Heart right ventricle (tissue), 16 donors: ENCODE measurements around the gene RAD51B. TPM values are rescaled to one million over a fixed set of nuclear protein-coding genes. Genes with fewer than 3 reads are reported as not detected.

Source experiments
- ATAC-seq, 8 donors: fragments of 200-7000 bp; cut with Tn5 transposase; one replicate each; pipeline ENCODE4 v1.9.1; 2020; ENCODE audit warnings: mild to moderate bottlenecking in 8 of 8, moderate library complexity in 8 of 8, moderate number of reproducible peaks in 1 of 8
- DNase-seq, 2 donors: peaks; one replicate each; pipeline ENCODE4 v3.0.0-alpha.2; 2020
- H3K27ac ChIP-seq, 10 donors: fragments of 200-600 bp; sonication (generic) in 2 of 10; one replicate each; pipeline versions ENCODE4 v1.5.0 to v1.8.0; 2020 to 2022; ENCODE audit warnings: mild to moderate bottlenecking in 3 of 10
- H3K27me3 ChIP-seq, 7 donors: fragments of 200-600 bp; one replicate each; pipeline ENCODE4 v1.8.0; 2021 to 2022; ENCODE audit warnings: mild to moderate bottlenecking in 2 of 7
- H3K36me3 ChIP-seq, 9 donors: fragments of 200-600 bp; sonication (generic) in 1 of 9; one replicate each; pipeline versions ENCODE4 v1.5.0 to v1.8.0; 2020 to 2022; ENCODE audit warnings: mild to moderate bottlenecking in 2 of 9
- H3K4me1 ChIP-seq, 9 donors: fragments of 200-600 bp; sonication (generic) in 1 of 9; one replicate each; pipeline versions ENCODE4 v1.5.0 to v1.8.0; 2020 to 2022; ENCODE audit warnings: mild to moderate bottlenecking in 4 of 9
- H3K4me3 ChIP-seq, 10 donors: fragments of 200-600 bp; sonication (generic) in 2 of 10; one replicate each; pipeline versions ENCODE4 v1.5.0 to v1.8.0; 2020 to 2022; ENCODE audit warnings: mild to moderate bottlenecking in 7 of 10, moderate library complexity in 2 of 10
- H3K9me3 ChIP-seq, 11 donors: fragments of 200-600 bp in 10 of 11; sonication (generic) in 2 of 11; one replicate each; pipeline versions ENCODE4 v1.5.0 to v1.8.0; 2013 to 2022; ENCODE audit warnings: mild to moderate bottlenecking in 2 of 11, control low read depth in 1 of 11, moderate library complexity in 1 of 11
- WGBS, 2 donors: extraction: QIAGEN DNeasy Blood & Tissue Kit; methylation state at CpG; one replicate each; pipeline ENCODE4 v1.1.7; 2013; ENCODE audit warnings: inconsistent platforms in 1 of 2; 5-methylcytosine and 5-hydroxymethylcytosine counted together
- intact Hi-C, 10 donors: fragments of 100-400 bp; cut with DNase I; formaldehyde crosslinking; loops; one replicate each; pipeline versions ENCODE4 v1.11.1 to v1.14.2; 2022
- polyA plus RNA-seq, 2 donors: library from polyadenylated mRNA; stranded (reverse); fragments of 200-250 nt; gene quantifications; one replicate each; pipeline ENCODE4 v1.2.3, GENCODE V29; 2013
- total RNA-seq, 10 donors: library from RNA; stranded (reverse); fragmentation: NEBNext Ultra II Directional in 3 of 10; extraction: Animal tissue kit (Norgen Biotek cat#: 25700) in 3 of 10; gene quantifications; one replicate each; pipeline versions ENCODE4 v1.2.1 to v1.2.4, GENCODE V29; 2021 to 2023
- TF ChIP-seq, protein P1 (sequence below), 9 donors: fragments of 200-600 bp; sonication (generic) in 2 of 9; IDR thresholded peaks; one replicate each; pipeline versions ENCODE4 v1.5.0 to v1.8.0; 2021 to 2022; ENCODE audit warnings: antibody characterized with exemption in 9 of 9, mild to moderate bottlenecking in 5 of 9, moderate library complexity in 1 of 9
- donor health status: Arrhythmogenic right ventricular cardiomyopathy.
- donor health status: ischemic (EF 13 %, LVEDD 7.1; RV severe dilation, severe dysfunction).
- donor health status: healthy with polysubstance abuse.
- donor health status: DM: no; HTN: yes; CAD: no.
- donor health status: DM: no; HTN: no; CAD: no.
- donor health status: ischemic (EF 25% LVEDD 6.9; RV normal size, moderate dysfunction).
- donor health status: ischemic (EF 25% LVEDD 5.7; RV mildly dilated, moderate dysfunction).
- donor health status: healthy.
- donor health status: DM: yes; HTN: yes; CAD: no.
- donor health status: Ischemic cardiomyopathy.
- donor health status: ischemic (EF 35%, LVEDD 5.7; RV mildly dilated, moderate dysfunction).
- donor health status: nonischemic (EF 11% LVEDD 7.7; RV severe dilation, severe dysfunction).
- donor health status: DM: yes; HTN: yes; CAD: no.
- donor health status: PGD.
- donor health status: ischemic (EF 29% LVEDD 5.4; RV normal size, mild dysfunction).
- donor health status: nonischemic (EF 23%, LVEDD 6.1; RV moderate dilation, normal function).

The RAD51B gene
- total and polyA plus RNA-seq, 12 donors = 0.88 to 8.6 (median 3.5) TPM

DNA sequence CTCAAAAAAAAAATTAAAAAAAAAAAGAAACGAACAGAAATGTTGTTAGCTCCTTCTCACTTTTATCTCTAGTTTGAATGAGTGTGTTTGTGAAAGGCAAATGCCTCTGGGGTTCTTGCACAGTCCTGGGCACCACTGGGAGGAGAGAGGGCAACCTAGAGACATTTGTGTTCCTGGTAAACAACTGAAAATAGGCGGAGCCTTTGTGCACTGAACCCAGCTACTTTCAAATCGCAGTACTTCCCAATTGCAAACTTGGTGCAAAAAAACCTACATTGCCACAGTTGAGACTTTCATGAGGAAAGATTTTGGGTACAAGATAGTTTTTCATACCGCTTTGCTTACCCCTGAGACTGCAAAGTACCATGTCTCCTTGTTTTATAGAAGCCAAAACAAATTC lies 543.3 kb downstream of the RAD51B start:
- peak overlapping the region in 2 of 10 donors; percentile 10 to 88 for H3K27ac ChIP-seq
- ATAC-seq = no peak
- intact Hi-C loops = no loop called here

DNA sequence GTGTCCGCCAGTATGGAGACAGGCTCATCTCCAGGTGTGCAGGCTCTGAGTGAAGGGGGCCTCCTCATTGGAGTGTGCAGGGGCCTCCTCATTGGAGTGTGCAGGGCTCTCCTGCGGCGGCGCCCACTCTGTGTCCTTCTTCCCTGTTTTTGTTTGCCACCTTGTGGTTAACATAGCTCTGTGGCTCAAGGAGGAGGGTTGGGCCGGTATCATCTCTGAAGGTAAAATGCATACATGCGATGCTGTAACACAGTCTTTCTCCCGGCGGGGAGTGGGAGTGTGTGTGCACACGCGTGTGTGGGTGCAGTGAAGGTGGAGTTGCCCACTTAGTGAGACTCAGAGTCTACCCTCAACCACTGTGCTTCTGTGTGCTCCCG lies 543.9 kb downstream of the RAD51B start:
- H3K4me3 ChIP-seq = no peak overlapping the region
- peak overlapping the region in 7 of 10 donors; percentile 6 to 88 (median 60) for H3K27ac ChIP-seq
- TF ChIP-seq, protein P1, sequence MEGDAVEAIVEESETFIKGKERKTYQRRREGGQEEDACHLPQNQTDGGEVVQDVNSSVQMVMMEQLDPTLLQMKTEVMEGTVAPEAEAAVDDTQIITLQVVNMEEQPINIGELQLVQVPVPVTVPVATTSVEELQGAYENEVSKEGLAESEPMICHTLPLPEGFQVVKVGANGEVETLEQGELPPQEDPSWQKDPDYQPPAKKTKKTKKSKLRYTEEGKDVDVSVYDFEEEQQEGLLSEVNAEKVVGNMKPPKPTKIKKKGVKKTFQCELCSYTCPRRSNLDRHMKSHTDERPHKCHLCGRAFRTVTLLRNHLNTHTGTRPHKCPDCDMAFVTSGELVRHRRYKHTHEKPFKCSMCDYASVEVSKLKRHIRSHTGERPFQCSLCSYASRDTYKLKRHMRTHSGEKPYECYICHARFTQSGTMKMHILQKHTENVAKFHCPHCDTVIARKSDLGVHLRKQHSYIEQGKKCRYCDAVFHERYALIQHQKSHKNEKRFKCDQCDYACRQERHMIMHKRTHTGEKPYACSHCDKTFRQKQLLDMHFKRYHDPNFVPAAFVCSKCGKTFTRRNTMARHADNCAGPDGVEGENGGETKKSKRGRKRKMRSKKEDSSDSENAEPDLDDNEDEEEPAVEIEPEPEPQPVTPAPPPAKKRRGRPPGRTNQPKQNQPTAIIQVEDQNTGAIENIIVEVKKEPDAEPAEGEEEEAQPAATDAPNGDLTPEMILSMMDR (IDR thresholded peaks at IDR 0.05) = no peak
- H3K36me3 ChIP-seq = no peaks in the 10 kb centered on the region
- intact Hi-C loops = no loop called here
- peaks cover 0 to 82% (median 22%) of the 10 kb centered on the region in 9 donors for H3K4me1 ChIP-seq
- ATAC-seq (peak in 1 of 8 donors; percentile 4), DNase-seq (no peak)
- WGBS, 2 donors = 90% methylated on average over 11 of the region's 11 CpGs
- H3K27me3 ChIP-seq = no peaks in the 10 kb centered on the region
- H3K9me3 ChIP-seq = no peaks in the 10 kb centered on the region

More for the DNA sequence above, 543.3 kb downstream of the RAD51B start:
- Histone ChIP-seq H3K36me3 (no peaks in the 10 kb centered on the region), H3K4me3 (no peak overlapping the region), H3K9me3 (no peaks in the 10 kb centered on the region), H3K4me1 (peaks cover 0 to 77% (median 25%) of the 10 kb centered on the region in 9 donors), H3K27me3 (no peaks in the 10 kb centered on the region)
- DNase-seq = no peak
- TF ChIP-seq, protein P1 (IDR thresholded peaks at IDR 0.05) = no peak
- 81 to 84% methylated on average over 4 of the region's 4 CpGs for WGBS, 2 donors

DNA sequence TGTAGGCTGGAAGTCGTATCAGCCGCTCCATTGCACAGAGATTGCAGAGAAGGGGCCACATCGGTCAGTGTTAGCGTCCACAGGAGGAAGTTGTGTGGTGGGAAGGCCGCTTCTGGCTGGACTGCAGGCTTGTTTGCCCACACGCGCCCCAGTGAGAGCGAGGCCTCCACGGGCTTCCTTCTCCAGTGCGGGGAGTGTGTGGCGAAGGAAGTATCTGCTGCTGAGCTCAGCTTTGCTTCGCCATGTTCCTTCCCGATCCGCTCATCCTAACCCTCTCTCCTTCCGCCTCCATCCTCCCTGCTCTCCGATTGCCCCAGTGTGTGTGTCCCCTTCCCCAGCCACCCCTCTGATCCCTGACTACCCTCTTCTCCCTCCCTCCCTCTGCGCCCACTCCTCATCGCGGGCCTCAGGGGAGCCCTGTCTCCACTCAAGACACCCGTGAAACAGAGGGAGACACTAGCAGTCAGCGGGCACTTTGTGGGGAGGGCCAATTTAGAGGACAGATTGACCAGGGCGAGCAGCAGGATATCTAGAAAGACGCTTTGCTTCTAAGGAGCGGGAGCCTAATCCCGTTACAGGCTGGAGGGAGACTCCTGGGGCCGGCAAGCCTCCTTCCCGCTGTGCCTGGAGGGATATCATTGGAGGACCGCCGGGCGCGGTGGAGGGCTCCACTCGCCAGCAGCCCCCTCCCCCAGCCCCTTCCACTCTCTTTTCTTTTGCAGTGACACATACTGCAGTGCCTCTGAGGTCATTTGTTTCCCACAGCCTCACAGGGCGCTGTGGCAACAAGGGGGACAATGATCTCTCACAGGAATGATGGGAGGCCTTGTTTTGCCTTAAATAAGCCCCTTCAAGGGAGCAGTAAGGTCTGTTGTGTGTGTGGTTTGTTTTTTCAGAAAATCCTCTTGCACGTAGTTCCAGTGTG lies 544.5 kb downstream of the RAD51B start:
- H3K4me3 ChIP-seq = no peak overlapping the region
- H3K9me3 ChIP-seq = no peaks in the 10 kb centered on the region
- intact Hi-C loops = no loop called here
- WGBS, 2 donors = 76 to 77% methylated on average over 34 of the region's 34 CpGs
- DNase-seq (peak; percentile 41 to 55), ATAC-seq (peak; percentile 48 to 68 (median 54))
- no peaks in the 10 kb centered on the region for H3K27me3 ChIP-seq
- peak overlapping the region in 9 of 10 donors; percentile 36 to 88 (median 60) for H3K27ac ChIP-seq
- TF ChIP-seq, protein P1 (IDR thresholded peaks at IDR 0.05) = no peak
- H3K4me1 ChIP-seq = peaks cover 0 to 88% (median 24%) of the 10 kb centered on the region in 9 donors
- H3K36me3 ChIP-seq = no peaks in the 10 kb centered on the region

DNA sequence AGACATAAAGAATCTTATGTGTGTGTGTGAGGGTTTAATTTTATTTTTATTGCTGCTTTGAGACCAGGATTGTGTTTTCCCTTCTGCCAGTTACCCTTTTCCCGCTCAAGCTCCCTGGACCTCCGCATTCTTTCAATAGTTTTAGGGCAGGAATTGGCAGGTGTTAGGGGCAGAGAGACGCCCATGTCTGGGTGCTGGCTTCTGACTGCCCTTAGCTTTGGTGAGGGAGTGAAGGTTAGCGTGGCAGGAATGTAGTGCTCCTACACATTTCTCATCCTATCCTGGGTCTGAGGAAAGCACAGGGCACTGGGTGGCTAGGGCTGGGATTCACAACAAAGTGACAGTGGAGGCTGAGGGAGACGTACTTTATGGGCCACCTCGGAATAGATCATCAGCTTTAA lies 545.2 kb downstream of the RAD51B start:
- Histone ChIP-seq H3K9me3 (no peaks in the 10 kb centered on the region), H3K4me3 (no peak overlapping the region), H3K27me3 (no peaks in the 10 kb centered on the region), H3K36me3 (no peaks in the 10 kb centered on the region), H3K27ac (peak overlapping the region in 9 of 10 donors; percentile 36 to 88 (median 60)), H3K4me1 (peaks cover 0 to 91% (median 26%) of the 10 kb centered on the region in 9 donors)
- TF ChIP-seq, protein P1 (IDR thresholded peaks at IDR 0.05) = no peak
- ATAC-seq (no peak), DNase-seq (no peak)
- intact Hi-C loops = no loop called here
- WGBS, 2 donors = 75 to 82% methylated on average over 6 of the region's 6 CpGs
